Thyroid gland (tissue), 4 donors: ENCODE measurements around the gene SLC22A4.

ENCODE experiments used
- CTCF ChIP-seq, 6 experiments: fragments of 200-600 bp in 3 of 6; fragments of 450-650 bp in 3 of 6; sonication (generic) in 3 of 6; IDR thresholded peaks; one replicate each; pipeline ENCODE4 v1.5.1; 2016 to 2019; ENCODE audit warnings: antibody characterized with exemption in 6 of 6, mild to moderate bottlenecking in 2 of 6, inconsistent platforms in 1 of 6, moderate library complexity in 1 of 6
- POLR2A ChIP-seq, 2 donors: fragments of 450-650 bp; IDR thresholded peaks; one replicate each; pipeline ENCODE4 v1.6.1; 2017; ENCODE audit warnings: antibody characterized with exemption in 2 of 2, mild to moderate bottlenecking in 2 of 2, moderate library complexity in 1 of 2

- TF ChIP-seq CTCF (IDR thresholded peaks at IDR 0.05) (peak; percentile 53 to 93 (median 72)), POLR2A (IDR thresholded peaks at IDR 0.05) (no peak)
These were observed 21.6 kb upstream of the SLC22A4 start for GRCh38 chr5:132272311-132273210.
